Measurements from ENCODE around the gene S100A13. TPM values are rescaled to one million over a fixed set of nuclear protein-coding genes. Genes with fewer than 3 reads are reported as not detected.
A peak's percentile ranks its signal among the peaks of the same experiment; 100 is the strongest.

Gene S100A13
- total and polyA plus RNA-seq, 9 of the 15 experiments (the other 6 are each of a cell fraction or from before 2014, with no cell fraction given), result 41.9 to 129 (median 58.0) TPM

DNA sequence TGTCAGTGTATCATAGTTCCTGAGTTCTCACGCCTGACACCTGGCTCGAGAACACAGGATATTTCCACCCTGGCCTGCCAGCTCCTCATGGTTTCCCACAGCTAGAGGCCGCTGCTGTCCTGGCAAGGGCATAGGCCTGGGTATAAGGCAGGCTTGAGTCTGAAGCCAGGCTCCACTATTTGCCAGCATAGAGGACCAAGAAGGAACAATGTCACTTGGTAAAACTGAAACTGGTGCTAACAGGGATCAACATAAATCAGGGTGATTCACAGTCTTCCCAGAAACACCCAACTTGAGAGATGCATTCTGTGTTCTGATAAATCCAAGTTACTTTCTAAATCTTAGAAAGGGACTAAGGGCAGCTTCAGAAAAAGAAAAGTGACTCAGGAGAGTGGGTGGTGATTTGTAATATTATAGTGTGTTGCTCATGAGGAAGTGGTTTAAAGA lies 54.7 kb downstream of the S100A13 start (continued):
- TF ChIP-seq REST (IDR thresholded peaks at IDR 0.05; ENCODE audit: borderline replicate concordance), result peak; percentile 70
- no peak for TF ChIP-seq REST (CRISPR knock-in tag; IDR thresholded peaks at IDR 0.05; ENCODE audit: low read depth)
- TF ChIP-seq PATZ1 (CRISPR knock-in tag; IDR thresholded peaks at IDR 0.05; ENCODE audit: borderline replicate concordance), result no peak
- TF ChIP-seq, protein P1, sequence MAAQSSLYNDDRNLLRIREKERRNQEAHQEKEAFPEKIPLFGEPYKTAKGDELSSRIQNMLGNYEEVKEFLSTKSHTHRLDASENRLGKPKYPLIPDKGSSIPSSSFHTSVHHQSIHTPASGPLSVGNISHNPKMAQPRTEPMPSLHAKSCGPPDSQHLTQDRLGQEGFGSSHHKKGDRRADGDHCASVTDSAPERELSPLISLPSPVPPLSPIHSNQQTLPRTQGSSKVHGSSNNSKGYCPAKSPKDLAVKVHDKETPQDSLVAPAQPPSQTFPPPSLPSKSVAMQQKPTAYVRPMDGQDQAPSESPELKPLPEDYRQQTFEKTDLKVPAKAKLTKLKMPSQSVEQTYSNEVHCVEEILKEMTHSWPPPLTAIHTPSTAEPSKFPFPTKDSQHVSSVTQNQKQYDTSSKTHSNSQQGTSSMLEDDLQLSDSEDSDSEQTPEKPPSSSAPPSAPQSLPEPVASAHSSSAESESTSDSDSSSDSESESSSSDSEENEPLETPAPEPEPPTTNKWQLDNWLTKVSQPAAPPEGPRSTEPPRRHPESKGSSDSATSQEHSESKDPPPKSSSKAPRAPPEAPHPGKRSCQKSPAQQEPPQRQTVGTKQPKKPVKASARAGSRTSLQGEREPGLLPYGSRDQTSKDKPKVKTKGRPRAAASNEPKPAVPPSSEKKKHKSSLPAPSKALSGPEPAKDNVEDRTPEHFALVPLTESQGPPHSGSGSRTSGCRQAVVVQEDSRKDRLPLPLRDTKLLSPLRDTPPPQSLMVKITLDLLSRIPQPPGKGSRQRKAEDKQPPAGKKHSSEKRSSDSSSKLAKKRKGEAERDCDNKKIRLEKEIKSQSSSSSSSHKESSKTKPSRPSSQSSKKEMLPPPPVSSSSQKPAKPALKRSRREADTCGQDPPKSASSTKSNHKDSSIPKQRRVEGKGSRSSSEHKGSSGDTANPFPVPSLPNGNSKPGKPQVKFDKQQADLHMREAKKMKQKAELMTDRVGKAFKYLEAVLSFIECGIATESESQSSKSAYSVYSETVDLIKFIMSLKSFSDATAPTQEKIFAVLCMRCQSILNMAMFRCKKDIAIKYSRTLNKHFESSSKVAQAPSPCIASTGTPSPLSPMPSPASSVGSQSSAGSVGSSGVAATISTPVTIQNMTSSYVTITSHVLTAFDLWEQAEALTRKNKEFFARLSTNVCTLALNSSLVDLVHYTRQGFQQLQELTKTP (IDR thresholded peaks at IDR 0.05; ENCODE audit: low read depth in 1 of 2, partially characterized antibody in 2 of 2), result no peak
- TF ChIP-seq ARNT (IDR thresholded peaks at IDR 0.05), result no peak
- no peak for TF ChIP-seq KAT2B (IDR thresholded peaks at IDR 0.05; ENCODE audit: low read depth, low read length)
- TF ChIP-seq KDM1A (IDR thresholded peaks at IDR 0.05), result peak; percentile 37 to 52; a peak in 3 of 4 replicates
- no peak for TF ChIP-seq ID3 (CRISPR knock-in tag; IDR thresholded peaks at IDR 0.05)
- no peak for TF ChIP-seq ID3 (tag; IDR thresholded peaks at IDR 0.05)
- TF ChIP-seq ZNF655 (CRISPR knock-in tag; IDR thresholded peaks at IDR 0.05), result no peak
- TF ChIP-seq NR2F6 (CRISPR knock-in tag; IDR thresholded peaks at IDR 0.05), result no peak
- TF ChIP-seq CCAR2 (IDR thresholded peaks at IDR 0.05; ENCODE audit: low read depth, low read length), result no peak
- TF ChIP-seq HIVEP1 (CRISPR knock-in tag; IDR thresholded peaks at IDR 0.05), result no peak

All from K562 (cell line).